Stimulated activated CD4-positive, alpha-beta T cell treated with anti-CD3 and anti-CD28 coated beads, Interleukin-12 subunit alpha, Interleukin-12 subunit beta, amount 100 ng/mL, for 24 hours (primary cell): ENCODE measurements around the gene SPRED3.

ENCODE experiments used
- DNase-seq, 2 experiments: peaks; one replicate each; pipeline ENCODE4 v3.0.0-alpha.2; 2020; ENCODE audit warnings: low read depth in 2 of 2

SPRED3 gene

GRCh38 chr19:38371081-38371480, 17.4 kb upstream of the SPRED3 start:
- no peak for DNase-seq

DNA sequence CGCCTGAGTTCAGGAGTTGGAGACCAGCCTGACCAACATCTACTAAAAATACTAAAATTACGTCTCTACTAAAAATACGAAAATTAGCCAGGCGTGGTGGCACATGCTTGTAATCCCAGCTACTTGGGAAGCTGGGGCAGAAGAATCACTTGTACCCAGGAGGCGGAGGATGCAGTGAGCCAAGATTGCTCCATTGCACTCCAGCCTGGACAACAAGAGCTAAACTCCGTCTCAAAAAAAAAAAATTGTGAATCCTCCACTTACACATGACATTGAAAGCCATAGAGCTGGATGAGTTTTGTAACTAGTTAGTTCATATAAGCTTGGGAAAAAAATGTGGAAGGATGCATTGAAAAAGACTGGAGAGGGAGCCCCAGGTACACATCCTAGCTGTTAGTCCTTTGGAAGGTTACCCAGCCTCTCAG, 14.6 kb upstream of the SPRED3 start:
- no peak for DNase-seq

DNA sequence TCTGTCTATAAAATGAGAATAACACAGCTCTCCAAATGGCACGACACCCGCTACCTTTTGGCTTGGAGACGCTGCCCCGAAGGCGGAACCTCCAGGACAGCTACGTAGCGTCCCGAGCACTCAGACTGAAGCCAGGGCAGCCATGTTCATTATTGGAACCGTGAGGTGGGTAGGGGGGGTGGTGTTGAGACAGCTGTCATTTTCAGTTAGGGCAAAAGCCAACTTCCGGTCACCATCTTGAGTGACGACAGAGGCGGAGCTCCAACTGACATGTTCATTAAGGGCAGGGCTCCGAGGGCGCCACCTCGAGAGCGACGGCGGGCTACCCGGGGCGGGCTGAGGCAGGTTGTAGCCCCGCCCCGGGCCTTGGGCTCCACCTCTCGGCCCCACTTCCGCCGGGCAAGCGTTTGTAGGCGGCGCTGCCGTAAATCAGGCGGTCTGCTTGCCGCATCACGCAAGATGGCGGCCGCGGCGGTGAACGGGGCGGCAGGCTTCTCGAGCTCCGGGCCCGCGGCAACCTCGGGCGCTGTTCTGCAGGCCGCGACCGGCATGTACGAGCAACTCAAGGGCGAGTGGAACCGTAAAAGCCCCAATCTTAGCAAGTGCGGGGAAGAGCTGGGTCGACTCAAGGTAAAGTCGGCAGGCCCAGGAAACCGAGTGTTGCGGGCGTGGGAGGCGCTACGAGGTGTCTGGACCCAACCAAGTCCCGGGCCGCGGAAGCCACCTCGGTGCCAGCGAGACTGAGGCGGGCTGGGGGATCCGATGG, 14.0 kb upstream of the SPRED3 start, which contains the start of gene PSMD8:
Gene PSMD8 (plus strand): TSS at position 240 of the 766 bp plus-strand sequence. CDS start 31 bp downstream, at position 271.
- peak; percentile 95 to 97 for DNase-seq

DNA sequence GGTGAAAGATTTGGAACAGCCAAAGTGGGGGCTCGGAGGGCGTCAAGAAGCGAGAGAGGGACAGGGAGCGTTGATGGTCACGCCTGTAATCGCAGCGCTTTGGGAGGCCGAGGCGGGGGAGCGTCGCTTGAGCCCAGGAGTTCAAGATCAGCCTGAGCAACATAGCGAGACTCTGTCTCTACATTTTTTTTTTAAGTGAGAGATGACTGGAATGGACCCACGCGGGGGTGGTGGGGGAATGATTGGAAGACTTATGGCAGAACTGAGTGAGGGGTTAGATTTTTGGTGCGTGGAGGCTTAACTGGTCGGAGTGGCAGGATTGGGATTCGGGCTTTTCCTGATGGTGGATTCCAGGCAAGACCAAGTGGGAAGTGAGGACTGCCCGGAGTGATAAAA, 13.4 kb upstream of the SPRED3 start:
- DNase-seq: no peak

DNA sequence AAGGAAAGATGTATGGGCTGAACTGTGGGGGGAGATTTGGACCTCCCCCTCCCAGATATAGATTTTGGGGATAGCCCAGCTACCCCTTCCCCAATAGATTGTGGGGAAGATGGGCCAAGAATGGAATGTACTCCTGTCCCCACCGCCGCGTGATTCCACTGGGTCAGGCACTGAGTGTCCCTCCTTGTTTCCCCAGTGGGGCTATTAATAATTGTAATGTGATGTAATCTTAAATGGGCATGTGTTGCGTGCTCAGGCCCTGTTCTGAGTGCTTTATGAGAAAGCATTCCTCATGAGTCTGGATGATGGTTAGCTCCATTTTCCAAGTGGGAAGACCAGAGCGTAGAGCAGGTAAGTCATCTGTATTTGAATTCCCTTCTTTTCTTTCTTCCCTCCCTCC, 12.7 kb upstream of the SPRED3 start:
- DNase-seq: no peak

DNA sequence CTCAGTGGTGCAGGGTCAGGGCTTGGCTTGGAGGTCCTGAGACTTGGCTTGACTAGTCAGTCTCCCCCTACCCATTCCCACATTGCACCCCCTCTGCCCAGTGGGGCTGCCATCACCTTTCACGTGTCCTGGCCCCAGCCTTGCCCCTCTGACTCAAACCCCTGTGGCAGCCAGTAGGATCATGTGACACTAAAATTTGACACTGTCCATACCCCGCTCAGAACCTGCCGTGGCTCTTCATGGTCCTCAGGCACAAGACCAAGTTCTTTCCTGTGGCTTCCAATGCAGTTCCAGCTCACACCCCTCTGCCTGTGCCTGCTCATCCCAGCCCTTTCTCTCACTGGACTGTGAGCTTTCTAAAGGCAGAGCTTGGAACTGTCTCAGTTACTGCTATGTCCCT, 11.9 kb upstream of the SPRED3 start:
- no peak for DNase-seq

- no peak for DNase-seq
These were observed 11.4 kb upstream of the SPRED3 start for GRCh38 chr19:38377052-38377451.

GRCh38 chr19:38378866-38379265, 9.6 kb upstream of the SPRED3 start:
- no peak for DNase-seq

DNA sequence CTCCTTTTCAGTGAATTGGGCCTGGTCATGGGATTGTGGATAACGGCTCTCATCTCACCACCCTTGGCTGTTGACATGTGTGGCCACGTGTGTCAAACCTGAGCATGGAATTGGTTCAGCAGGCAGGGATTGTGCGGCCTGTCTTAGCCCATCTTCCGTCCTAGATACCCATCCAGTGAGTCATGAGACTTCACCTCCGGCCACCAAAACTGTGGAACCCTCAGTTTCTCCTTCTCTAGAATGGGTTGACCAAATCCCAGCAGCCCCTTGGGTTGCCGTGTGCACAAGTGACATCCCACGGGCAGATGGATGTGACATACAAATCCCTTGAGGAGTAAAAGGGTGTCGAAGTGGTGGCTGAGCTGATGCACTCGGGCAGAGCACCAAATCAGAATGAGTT, 7.4 kb upstream of the SPRED3 start:
- no peak for DNase-seq

- no peak for DNase-seq
These were observed 5.3 kb upstream of the SPRED3 start for GRCh38 chr19:38383184-38383583.

GRCh38 chr19:38383743-38384142, 4.8 kb upstream of the SPRED3 start:
- no peak for DNase-seq

GRCh38 chr19:38384209-38385027, 4.1 kb upstream of the SPRED3 start:
- no peak for DNase-seq

DNA sequence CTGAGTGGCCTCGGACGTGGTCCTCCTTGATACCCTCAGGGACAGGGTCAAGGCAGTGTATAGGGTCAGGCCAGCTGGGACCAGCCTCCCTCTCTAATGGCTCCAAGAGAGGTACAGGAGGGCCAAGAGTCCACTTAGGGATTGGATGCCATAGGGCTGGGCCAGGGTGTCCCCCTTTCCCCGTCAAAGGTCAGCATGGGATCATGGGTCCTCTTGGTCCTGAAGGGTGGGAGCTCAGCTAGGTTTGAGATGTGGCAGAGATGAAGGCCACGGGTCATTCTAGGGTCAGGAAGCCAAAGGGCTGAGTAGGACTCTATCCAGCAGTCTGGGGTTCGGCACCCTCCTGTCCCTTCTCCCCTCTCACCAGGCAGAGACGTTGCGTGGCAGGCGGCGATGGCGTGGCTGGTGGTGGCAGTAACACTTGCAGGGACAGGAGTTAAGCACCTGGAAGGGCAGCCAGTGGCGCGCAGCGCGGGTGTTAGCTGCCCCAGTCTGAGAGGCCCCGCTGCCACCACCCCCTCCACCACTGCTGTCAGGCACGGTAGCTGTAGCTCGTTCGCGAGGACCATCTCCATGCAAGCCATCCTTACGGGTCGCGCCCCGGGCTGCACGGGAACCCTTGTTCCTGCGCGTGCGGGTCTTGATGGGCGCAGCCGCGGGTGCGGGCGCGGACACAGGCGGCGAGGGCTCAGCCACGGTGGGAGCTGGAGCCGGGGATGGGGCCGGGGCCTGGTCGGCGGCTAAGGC, 3.3 kb upstream of the SPRED3 start:
- no peak for DNase-seq

- no peak for DNase-seq
These were observed 2.7 kb upstream of the SPRED3 start for GRCh38 chr19:38385804-38386257.

DNA sequence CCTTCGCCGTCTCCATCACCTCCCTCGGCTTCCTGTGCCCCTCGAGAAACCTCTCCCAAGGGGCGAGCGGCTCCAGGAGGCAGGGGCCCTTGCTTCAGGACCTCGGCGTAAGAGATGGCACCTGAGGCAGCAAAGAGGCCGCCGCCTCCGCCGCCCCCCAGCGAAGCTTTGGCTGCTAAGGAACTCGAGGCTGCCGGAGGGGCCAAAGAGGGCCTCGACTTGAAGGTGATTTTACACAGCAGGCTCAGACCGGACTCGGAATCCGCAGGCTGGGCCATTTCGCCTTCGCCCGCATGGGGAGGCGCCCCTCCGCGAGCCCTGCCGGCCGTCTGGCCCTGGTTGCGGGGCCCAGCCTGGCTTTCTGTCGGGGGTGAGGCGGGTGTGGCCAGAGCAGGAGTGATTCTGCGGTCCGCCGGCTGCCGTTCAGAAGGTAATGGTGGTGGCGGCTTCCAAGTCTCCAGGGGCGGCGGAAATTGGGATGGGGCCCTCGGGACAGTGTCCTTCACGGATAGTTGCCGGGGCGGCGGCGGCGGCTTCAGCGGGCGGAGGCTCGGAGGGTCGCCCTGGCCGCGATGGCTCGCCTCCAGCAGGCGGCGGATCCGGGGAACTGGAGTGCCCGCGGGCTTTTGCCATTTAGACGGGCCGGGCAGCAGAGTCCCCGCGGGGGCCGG, 2.1 kb upstream of the SPRED3 start:
- DNase-seq: no peak

- DNase-seq: no peak
These were observed 1.4 kb upstream of the SPRED3 start for GRCh38 chr19:38386971-38387549.

GRCh38 chr19:38387550-38388348, 748 bp upstream of the SPRED3 start, which contains the start of gene GGN:
Gene GGN (minus strand): TSS chr19:38388034. CDS start chr19:38387261, 773 bp downstream.
- peak; percentile 58 to 76 for DNase-seq

DNA sequence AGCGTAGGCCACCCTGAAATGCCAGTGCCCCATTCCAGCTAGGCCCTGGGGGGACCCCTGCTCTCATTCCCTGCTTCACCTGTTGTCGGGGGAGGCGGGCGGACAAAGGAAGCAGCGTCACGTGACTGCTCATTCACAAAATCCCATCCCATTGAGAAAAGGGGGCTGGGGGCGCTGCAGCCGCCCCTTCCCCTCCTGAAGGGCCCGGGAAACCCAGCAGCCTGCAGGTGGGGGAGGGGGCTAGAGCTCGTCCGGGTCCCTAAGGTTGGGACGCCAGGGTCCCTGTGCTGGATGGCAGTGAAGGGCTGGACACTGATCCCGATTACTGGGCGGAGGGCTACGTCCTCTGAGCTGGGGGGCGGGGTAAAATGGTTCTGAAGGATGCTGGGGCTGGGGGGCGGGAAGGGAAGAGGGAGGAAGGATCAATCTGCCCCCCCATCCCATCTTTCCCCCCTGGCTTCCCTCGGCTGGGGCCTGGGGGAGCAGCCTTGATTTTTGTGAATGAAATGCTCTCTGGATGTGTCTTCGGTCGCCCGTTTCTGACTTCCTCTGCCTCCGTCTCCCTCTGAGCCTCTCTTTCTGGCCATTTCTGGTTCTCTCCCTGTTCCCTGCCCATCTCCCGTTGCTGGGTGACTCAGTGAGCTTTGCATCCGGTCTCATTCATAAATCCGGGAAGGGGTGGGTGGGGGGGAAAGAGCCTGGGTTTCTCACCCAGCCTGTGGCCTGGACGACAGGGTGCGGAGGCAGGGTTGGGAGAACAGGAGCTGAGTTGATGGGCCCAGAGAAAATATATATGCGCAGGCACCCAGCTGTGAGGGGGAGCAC, 816 bp downstream of the SPRED3 start:
- DNase-seq: no peak
